GM12801 (cell line): ENCODE measurements around the gene MGA.

ENCODE experiments used
- TF ChIP-seq, protein P1 (sequence below): IDR thresholded peaks from one replicate; pipeline ENCODE4 v1.5.1; 2011; ENCODE audit warnings: control low read depth; ENCODE audit not compliant: insufficient read length; ENCODE audit errors: extremely low read depth

Gene MGA

DNA sequence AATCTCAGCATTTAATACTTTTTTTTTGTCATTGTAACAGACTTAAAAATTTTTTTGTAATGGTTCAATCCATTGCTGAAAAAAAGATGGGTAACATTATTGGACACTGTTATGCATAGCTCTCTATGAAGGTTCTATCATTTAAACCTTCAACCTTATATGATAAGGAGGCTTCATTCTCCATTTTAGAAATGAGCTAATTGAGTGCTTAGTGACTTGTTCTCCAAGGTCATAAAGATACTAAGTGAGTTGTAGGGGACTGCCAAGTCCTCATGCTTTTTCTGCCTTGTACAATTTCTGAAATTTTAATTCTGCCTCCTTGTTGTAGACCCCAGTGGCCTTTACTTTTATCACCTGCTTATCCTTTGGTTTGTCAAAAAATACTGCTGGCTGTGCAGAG, 56.7 kb downstream of the MGA start:
- TF ChIP-seq, protein P1, sequence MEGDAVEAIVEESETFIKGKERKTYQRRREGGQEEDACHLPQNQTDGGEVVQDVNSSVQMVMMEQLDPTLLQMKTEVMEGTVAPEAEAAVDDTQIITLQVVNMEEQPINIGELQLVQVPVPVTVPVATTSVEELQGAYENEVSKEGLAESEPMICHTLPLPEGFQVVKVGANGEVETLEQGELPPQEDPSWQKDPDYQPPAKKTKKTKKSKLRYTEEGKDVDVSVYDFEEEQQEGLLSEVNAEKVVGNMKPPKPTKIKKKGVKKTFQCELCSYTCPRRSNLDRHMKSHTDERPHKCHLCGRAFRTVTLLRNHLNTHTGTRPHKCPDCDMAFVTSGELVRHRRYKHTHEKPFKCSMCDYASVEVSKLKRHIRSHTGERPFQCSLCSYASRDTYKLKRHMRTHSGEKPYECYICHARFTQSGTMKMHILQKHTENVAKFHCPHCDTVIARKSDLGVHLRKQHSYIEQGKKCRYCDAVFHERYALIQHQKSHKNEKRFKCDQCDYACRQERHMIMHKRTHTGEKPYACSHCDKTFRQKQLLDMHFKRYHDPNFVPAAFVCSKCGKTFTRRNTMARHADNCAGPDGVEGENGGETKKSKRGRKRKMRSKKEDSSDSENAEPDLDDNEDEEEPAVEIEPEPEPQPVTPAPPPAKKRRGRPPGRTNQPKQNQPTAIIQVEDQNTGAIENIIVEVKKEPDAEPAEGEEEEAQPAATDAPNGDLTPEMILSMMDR: no peak

DNA sequence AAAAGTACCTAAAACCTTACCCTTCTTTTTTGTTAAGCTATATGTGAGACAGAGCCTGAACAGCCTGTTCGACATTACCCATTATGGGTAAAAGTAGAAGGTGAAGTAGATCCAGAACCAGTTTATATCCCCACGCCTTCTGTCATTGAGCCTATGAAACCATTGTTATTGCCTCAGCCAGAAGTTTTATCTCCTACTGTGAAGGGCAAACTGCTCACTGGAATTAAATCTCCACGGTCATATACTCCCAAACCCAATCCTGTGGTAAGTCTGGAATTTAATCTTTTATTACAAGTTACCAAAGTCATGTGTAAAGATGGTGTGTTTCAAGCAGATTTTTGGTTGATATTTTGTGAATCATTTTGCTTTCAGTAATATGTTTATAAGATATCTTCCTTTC, 66.9 kb downstream of the MGA start:
- TF ChIP-seq, protein P1: no peak

DNA sequence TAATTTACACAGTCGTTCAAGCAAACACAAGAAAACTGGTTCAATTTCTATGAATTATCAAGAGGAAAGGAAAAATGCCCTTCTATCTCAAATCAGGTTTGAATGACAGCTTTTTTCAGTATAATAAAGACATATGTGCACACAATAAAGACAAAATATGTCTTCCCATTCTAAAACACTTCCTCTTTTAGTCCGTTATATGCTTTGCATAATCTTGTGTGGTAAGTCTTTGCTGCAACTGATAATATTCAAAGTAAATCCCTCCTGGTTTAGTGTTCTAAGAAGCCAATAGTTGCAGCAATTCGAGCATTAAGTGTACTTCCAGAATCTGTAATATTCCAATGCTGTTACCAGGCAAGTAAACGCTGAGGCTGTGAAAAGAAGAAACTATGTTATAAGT, 70.3 kb downstream of the MGA start:
- TF ChIP-seq, protein P1: no peak

DNA sequence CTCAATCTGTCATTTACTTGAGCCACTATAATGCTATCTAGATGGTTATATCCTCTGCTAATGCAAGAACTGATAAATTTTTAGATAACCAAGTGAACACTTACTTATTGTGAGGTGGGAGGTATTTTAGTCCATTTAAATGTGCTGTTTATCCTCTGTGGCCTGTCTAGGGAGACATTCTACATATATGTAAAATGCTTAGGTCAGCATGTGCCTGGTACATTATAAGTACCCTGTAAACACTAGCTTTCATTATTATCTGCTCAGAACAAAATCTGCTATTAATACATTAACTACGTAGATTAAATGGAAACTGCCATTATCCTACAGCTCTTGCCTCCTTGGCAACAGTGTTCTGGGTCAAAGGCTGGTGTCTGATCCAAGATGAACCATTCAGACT, 72.3 kb downstream of the MGA start:
- TF ChIP-seq, protein P1: no peak

DNA sequence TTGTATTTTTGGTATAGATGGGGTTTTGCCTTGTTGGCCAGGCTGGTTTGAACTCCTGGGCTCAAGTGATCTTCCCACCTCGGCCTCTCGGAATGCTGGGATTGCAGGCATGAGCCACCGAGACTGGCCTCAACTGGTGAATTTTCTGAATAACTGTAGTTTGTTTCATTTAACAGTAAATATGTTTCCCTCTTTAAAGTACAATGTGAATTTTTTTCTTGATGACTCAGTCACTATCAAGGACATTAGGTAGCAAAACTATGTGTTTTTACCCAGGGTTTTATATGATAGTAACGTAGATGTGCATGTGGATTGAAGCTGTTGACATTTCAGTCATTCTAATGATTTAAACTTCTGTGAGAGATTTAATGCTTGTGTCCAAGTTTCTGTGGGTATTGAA, 73.9 kb downstream of the MGA start:
- TF ChIP-seq, protein P1: no peak

DNA sequence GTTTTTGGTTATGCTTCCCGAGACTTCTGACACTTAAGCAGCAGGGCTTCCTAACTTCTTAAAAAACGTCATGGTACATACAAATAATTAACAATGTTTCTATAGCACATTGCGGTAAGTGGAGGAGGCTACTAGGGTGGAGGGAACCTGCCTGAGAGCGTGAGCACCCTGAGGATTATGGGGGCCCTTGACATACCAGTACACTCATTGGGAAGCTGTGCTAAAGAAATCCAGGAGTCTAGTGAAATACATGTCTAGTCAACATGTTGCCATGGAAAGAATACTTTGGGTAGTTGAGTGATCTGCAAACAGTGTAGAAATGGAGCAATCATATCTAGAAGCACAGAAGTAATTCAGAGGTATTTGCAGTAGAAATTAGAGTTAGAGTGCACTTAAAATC, 74.8 kb downstream of the MGA start:
- TF ChIP-seq, protein P1: no peak

DNA sequence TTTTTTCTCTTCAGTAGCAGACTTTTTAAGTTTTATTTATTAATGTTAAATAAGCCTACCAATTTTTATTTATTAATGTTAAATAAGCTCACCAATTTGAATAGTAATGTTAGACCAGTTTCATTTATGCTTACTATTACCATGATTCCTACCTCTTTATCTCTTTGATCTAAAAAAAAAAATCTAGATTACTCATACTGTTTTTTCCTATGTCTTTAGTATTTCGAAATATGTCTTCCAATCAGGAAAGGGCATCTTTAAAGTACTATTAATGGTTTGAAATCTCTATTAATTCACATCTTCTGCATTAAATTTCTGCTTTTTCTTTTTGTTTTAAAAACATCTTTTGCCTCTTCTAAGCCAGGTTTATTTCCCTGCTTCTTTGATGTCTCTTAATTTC, 86.6 kb downstream of the MGA start:
- TF ChIP-seq, protein P1: no peak

DNA sequence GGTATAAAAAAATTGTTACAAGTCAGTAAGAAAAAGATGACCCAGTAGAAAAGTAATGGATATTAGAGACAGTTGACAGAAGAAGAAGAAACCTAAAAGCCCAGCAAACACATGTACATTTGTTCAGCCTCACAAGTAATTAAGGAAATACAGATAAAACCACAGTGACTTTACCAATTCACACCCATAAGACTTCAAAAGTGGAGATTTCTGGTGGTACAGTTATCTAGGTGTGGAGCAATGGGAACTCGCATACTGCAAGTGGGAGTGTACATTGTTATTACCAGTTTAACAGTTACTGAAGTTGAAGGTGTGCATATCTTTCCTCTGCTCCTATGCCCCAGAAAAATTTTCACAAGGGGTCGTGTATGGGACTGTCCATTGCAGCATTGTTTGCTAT, 96.0 kb downstream of the MGA start:
- TF ChIP-seq, protein P1: no peak
